ENCODE measurements around the gene MBNL1.

Gene MBNL1

GRCh38 chr3:152461460-152461859 is 192.7 kb downstream of the MBNL1 start:
- ChIA-PET POLR2A (no interaction called here), CTCF (interaction anchor here (0.9 to 1.4 kb wide), 2 partner anchors 11 to 390 kb away, joined by 3 to 5 read pairs; no protein-coding TSS in a partner anchor)
- Histone ChIP-seq H3K9me3 (ENCODE audit: control insufficient read depth, insufficient read depth, low read depth, low read length) (no peaks in the 10 kb centered on the region), H3K4me1 (ENCODE audit: control insufficient read depth, insufficient read depth, low read length) (no peaks in the 10 kb centered on the region), H3K4me3 (ENCODE audit: low read depth, low read length) (no peak overlapping the region), H3K27ac (ENCODE audit: extremely low read depth, low read depth, low read length) (no peak overlapping the region), H3K36me3 (ENCODE audit: control insufficient read depth in 2 of 2, insufficient read depth in 1 of 2, low read length in 2 of 2) (peaks cover 0 to 21% of the 10 kb centered on the region in 2 experiments; a peak in 1 of 3 replicates)
- no peak for TF ChIP-seq ZBTB1 (tag by site-specific recombination; IDR thresholded peaks at IDR 0.05)
- TF ChIP-seq ZNF155 (tag by site-specific recombination; IDR thresholded peaks at IDR 0.05): no peak
- no peak for TF ChIP-seq RBAK (tag by site-specific recombination; IDR thresholded peaks at IDR 0.05)
- no peak for TF ChIP-seq ZNF521 (tag by site-specific recombination; IDR thresholded peaks at IDR 0.05)
- no peak for TF ChIP-seq ZNF555 (tag by site-specific recombination; conservative IDR thresholded peaks at IDR 0.05)
- TF ChIP-seq ZNF112 (tag by site-specific recombination; IDR thresholded peaks at IDR 0.05): no peak
- TF ChIP-seq ZFP69B (tag by site-specific recombination; IDR thresholded peaks at IDR 0.05): no peak
- TF ChIP-seq ZNF274 (IDR thresholded peaks at IDR 0.05; ENCODE audit: low read length): no peak
- no peak for TF ChIP-seq ZNF274 (tag by site-specific recombination; IDR thresholded peaks at IDR 0.05; ENCODE audit: borderline replicate concordance)
- TF ChIP-seq ZNF791 (tag by site-specific recombination; IDR thresholded peaks at IDR 0.05): no peak

- CTCF ChIA-PET: interaction anchor here (0.6 to 1.1 kb wide), 3 partner anchors 203 to 448 kb away, joined by 3 read pairs; no protein-coding TSS in a partner anchor
- peak; percentile 7; the same call in 1 of the 2 replicates for TF ChIP-seq ZNF654 (tag by site-specific recombination; IDR thresholded peaks at IDR 0.05; ENCODE audit: low read depth)
- TF ChIP-seq ZBTB17 (tag by site-specific recombination; IDR thresholded peaks at IDR 0.05): no peak
- H3K4me3 ChIP-seq (ENCODE audit: low read depth, low read length): no peak overlapping the region
- POLR2A ChIA-PET: no interaction called here
- no peaks in the 10 kb centered on the region for H3K4me1 ChIP-seq (ENCODE audit: control insufficient read depth, insufficient read depth, low read length)
- no peak overlapping the region for H3K27ac ChIP-seq (ENCODE audit: extremely low read depth, low read depth, low read length)
- no peaks in the 10 kb centered on the region for H3K9me3 ChIP-seq (ENCODE audit: control insufficient read depth, insufficient read depth, low read depth, low read length)
- peaks cover 0 to 14% of the 10 kb centered on the region in 2 experiments; a peak in 1 of 3 replicates for H3K36me3 ChIP-seq (ENCODE audit: control insufficient read depth in 2 of 2, insufficient read depth in 1 of 2, low read length in 2 of 2)
Observed at GRCh38 chr3:152466784-152467183, 198.1 kb downstream of the MBNL1 start.

- Histone ChIP-seq H3K4me1 (ENCODE audit: control insufficient read depth, insufficient read depth, low read length) (no peaks in the 10 kb centered on the region), H3K9me3 (ENCODE audit: control insufficient read depth, insufficient read depth, low read depth, low read length) (no peaks in the 10 kb centered on the region), H3K4me3 (ENCODE audit: low read depth, low read length) (no peak overlapping the region), H3K27ac (ENCODE audit: extremely low read depth, low read depth, low read length) (no peak overlapping the region), H3K36me3 (ENCODE audit: control insufficient read depth in 2 of 2, insufficient read depth in 1 of 2, low read length in 2 of 2) (peaks cover 0 to 4% of the 10 kb centered on the region in 2 experiments; a peak in 1 of 3 replicates)
- POLR2A ChIA-PET: no interaction called here
- TF ChIP-seq ZBTB49 (tag by site-specific recombination; IDR thresholded peaks at IDR 0.05; ENCODE audit: low read depth) (no peak), ZBTB1 (tag by site-specific recombination; IDR thresholded peaks at IDR 0.05) (no peak), ZNF707 (tag by site-specific recombination; IDR thresholded peaks at IDR 0.05) (no peak), ZNF114 (tag by site-specific recombination; IDR thresholded peaks at IDR 0.05) (no peak), MYNN (tag by site-specific recombination; IDR thresholded peaks at IDR 0.05; ENCODE audit: borderline replicate concordance) (no peak), ZSCAN18 (tag by site-specific recombination; IDR thresholded peaks at IDR 0.05) (no peak), GLIS1 (tag by site-specific recombination; IDR thresholded peaks at IDR 0.05) (no peak), ZNF341 (tag by site-specific recombination; IDR thresholded peaks at IDR 0.05; ENCODE audit: low read depth) (no peak), SCRT1 (tag by site-specific recombination; IDR thresholded peaks at IDR 0.05; ENCODE audit: borderline replicate concordance) (no peak)
- CTCF ChIA-PET: no interaction called here
Observed at GRCh38 chr3:152469248-152470025, 200.7 kb downstream of the MBNL1 start.

Data from HEK293 (cell line).